GM12864 (cell line): ENCODE results near the gene FZD7.
A peak's percentile ranks its signal among the peaks of the same experiment; 100 is the strongest.

Source experiments
- DNase-seq: peaks from one replicate; pipeline ENCODE4 v3.0.0-alpha.2; 2011; ENCODE audit warnings: low read depth
- H3K4me3 ChIP-seq: 2 replicates; pipeline ENCODE4 v1.5.1; 2011; ENCODE audit warnings: mild to moderate bottlenecking, low read depth, low read length, control low read depth
- TF ChIP-seq, protein P1 (sequence below): IDR thresholded peaks from 2 replicates; pipeline ENCODE4 v1.5.1; 2011; ENCODE audit warnings: low read depth, mild to moderate bottlenecking, moderate library complexity, low read length, control low read depth, inconsistent platforms; ENCODE audit errors: missing control alignments

FZD7 gene

DNA sequence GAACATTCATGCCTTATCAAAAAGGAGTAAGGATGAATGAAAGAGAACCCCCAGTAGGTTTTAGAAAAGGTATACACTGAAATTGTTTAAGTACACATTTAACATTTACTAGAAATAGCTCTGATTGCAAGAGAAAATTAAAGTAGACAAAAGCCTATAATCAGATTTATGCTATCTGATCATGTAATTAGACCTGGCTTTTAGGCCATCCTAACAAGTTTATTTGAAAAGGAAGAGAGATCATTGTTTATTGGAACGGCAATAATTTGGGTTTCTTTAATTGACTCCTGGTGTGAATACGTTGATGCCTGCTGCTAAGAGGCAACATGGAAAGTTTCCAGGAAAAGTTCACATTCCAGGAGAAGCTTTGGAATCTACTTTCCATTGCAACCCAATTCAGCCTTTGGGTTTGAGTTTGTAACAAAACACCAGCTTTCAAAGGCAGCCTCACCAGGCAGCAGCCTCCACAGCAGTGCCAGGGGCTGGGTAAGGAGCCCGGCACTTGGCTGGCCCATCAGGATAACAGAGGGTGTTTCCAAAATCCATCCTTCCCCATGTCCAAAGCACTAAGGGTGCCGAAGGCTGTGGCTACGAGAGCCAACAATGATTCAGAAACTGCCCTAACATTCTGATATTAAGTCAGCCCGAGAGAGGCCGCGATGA, 18.0 kb downstream of the FZD7 start:
- TF ChIP-seq, protein P1, sequence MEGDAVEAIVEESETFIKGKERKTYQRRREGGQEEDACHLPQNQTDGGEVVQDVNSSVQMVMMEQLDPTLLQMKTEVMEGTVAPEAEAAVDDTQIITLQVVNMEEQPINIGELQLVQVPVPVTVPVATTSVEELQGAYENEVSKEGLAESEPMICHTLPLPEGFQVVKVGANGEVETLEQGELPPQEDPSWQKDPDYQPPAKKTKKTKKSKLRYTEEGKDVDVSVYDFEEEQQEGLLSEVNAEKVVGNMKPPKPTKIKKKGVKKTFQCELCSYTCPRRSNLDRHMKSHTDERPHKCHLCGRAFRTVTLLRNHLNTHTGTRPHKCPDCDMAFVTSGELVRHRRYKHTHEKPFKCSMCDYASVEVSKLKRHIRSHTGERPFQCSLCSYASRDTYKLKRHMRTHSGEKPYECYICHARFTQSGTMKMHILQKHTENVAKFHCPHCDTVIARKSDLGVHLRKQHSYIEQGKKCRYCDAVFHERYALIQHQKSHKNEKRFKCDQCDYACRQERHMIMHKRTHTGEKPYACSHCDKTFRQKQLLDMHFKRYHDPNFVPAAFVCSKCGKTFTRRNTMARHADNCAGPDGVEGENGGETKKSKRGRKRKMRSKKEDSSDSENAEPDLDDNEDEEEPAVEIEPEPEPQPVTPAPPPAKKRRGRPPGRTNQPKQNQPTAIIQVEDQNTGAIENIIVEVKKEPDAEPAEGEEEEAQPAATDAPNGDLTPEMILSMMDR, result no peak
- no peak for DNase-seq
- no peak overlapping the region for H3K4me3 ChIP-seq

DNA sequence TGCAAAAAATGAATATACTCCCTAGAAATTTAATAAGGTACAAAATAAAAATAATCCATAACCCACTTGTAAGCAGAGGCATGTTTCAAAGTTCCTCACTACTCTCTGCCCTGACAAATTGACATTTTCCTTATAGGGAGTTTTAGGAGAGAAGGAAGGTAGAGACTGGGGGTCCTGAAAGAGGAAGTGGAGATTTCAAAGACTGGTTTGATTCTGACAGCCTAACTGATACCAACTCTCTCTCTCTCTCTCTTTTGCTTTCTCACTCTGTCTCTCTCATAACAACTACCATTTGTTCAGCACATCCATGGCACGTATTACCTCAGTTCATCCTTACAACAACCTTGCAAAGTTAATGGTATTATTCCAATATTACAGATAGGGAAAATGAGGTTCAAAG, 18.6 kb downstream of the FZD7 start:
- H3K4me3 ChIP-seq, result no peak overlapping the region
- TF ChIP-seq, protein P1, result no peak
- DNase-seq, result no peak

DNA sequence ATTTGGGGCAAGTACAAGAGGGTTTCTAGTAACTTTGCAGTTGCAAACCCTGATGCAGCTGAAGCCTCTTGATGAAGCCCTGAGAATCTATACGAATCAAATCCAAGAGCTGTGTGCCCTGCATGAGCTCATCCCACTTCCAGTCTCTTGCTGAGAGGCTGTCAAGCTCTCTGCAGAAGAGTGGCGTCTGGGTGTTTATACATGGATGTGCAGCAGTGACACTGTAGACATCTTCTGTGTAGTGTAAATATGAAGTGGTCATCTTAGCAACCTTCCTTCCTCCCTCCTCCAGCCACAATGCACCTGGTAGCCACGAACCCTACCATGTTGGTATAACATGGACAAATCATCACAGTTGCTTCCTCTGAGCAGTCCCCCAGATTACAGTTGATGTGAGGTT, 21.0 kb downstream of the FZD7 start:
- no peak for DNase-seq
- H3K4me3 ChIP-seq, result no peak overlapping the region
- TF ChIP-seq, protein P1, result no peak

DNA sequence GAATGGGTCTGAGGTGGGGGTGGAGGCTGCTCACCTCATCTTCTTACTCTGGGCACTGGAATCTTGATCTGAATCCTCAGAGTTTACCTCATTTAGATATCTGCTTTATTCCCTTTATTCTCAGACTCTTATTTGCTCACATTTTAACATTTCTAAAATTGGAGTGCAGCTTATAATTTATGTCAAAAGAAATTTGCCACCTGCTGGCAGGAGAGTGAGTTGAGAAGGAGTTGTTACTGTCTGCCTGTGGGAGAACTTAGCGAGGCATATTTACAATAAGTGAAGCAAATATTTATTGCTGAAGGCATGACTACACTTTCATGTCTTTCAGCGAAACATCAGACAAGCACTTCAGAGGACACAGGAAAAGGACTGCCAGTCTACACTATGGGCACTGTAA, 23.0 kb downstream of the FZD7 start:
- TF ChIP-seq, protein P1, result peak; percentile 31
- H3K4me3 ChIP-seq, result no peak overlapping the region
- no peak for DNase-seq

DNA sequence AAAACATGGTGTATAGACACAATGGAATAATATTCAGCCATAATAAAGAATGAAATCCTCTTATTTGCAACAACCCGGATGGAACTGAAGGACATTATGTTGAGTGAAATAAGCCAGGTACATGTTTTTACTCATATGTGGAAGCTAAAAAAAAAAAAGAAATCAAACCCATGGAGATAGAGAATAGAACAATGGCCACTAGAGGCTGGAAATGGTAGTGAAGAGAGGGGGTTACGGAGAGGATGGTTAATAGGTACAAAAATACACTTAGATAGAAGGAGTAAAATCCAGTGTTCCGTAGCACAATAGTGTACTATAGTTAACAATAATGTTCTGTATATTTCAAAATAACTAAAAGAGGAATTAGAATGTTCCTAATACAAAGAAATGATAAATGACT, 26.6 kb downstream of the FZD7 start:
- TF ChIP-seq, protein P1, result peak; percentile 36
- no peak overlapping the region for H3K4me3 ChIP-seq
- DNase-seq, result no peak

DNA sequence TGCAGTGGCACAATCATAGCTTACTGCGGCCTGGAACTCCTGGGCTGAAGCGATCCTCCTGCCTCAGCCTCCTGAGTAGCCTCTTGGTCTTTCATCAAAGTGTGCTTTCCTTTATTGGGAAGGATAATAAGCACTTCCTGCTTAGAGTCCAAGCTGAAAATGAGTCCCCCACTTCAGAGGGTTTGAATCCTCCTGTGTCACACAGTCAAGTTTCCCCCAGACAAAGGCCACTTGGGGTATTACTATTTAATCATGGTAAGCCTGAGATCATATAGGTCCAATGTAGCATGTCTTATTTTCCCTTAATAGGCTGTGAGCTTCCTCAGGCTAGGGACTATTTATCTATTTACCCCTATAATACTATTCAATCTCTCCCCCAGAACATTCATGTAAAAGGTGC, 28.0 kb downstream of the FZD7 start:
- no peak overlapping the region for H3K4me3 ChIP-seq
- DNase-seq, result no peak
- TF ChIP-seq, protein P1, result no peak

DNA sequence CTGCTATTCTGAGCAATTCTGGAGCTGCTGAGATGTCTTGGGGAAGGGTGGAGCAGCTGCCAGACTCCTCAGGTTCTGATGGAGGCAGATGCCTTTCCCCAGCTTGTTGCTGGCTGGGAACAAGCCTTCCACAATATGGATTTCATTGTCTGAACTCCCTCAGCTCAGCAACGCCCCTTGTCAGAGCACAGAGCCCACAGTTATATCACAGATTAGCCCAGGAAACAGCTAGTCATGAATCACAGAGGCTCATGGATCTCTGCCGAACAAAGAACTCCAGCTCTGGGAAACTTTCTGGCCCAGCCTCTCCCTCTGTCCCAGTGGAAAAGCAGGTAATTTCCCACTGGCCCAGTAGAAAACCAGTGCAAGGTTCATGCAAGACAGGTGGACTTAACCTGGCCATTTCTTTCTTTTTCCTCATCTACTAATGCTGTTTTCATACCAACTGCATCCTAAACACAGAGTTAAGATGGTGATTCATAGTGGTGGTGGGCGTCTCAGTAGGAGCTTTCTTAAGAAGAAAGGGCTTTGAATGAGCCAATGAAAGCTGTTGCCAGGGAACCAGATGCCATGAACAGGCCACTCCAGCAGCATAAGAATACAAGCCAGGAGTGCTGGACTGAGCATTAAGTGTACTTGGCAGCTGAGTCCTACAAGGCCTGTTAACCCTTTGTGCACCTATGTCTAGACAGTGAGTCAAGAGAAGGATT, 30.7 kb downstream of the FZD7 start:
- DNase-seq, result no peak
- no peak overlapping the region for H3K4me3 ChIP-seq
- TF ChIP-seq, protein P1, result no peak
